GM18870 (cell line): Measurements from ENCODE around the gene CDCA7.
"Not testable (repeated sequence)": the region's sequence is repeated elsewhere in the genome, so short reads cannot be mapped to it uniquely, and the experiment has no call there.

Experiments used
- ATAC-seq: cut with Tn5 transposase; IDR thresholded peaks from one replicate; pipeline ENCODE4 v1.9.1; 2021; ENCODE audit warnings: moderate library complexity; ENCODE audit not compliant: unreplicated experiment

The CDCA7 gene

GRCh38 chr2:173401716-173402326 lies 47.1 kb downstream of the CDCA7 start:
- ATAC-seq = no peak

- no peak for ATAC-seq
These were observed 47.8 kb downstream of the CDCA7 start for GRCh38 chr2:173402405-173402974.

GRCh38 chr2:173404841-173405750 lies 50.4 kb downstream of the CDCA7 start:
- ATAC-seq = no peak

DNA sequence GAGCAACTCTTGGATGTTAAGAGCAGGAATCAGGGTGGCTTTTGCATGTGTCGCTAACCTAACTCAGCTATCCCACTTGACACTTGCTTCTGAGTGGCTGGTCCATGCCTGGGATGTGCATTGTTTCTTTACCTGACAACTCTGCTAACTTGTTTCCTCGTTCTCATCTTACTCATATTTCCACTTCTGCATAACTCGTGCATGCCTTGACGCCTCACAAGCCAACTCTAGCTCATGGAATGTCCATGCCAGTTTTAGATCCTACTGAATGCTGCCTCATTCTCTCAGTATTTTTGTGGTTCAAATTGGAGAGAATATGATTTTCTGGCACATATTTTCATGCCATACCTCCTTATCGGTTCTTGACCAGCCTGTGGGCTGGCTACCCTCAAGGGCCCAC lies 52.5 kb downstream of the CDCA7 start:
- ATAC-seq = no peak

- no peak for ATAC-seq
These were observed 53.0 kb downstream of the CDCA7 start for GRCh38 chr2:173407646-173408045.

DNA sequence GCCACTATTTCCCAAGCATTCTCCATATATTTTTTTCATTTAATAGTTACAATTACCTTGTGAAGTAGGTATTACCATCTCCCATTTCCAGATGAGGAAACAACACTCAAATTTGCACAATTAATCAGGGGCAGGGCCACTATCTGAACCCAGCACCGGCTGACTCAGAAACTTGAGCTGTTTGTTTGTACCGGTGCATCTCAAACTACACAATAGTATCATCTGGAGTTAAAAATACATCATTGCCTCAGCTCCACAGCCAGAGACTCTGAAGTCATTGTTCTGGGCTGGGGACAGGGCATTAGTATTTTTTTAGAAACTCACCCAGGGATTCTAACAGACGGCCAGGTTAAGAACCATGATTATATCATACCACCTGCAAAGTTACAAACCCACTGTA lies 55.9 kb downstream of the CDCA7 start:
- no peak for ATAC-seq

DNA sequence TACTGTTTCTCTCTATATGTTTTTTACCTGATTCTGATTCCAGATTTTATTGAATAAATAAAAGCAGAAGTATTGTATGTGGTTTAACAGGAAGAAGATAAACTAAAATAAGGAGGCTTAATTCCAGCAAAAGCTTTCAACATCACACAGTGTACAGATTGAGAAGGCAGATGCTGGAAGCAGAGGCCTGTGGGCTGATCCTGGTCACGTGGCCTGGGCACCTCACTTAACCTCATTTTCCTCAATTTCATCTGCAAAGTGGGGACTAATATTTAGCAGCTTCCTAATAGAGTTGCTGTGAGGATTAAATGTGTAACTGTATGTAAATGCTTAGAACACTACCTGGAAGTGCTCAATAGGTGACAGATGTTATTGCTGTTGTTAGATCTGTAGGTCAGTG lies 58.0 kb downstream of the CDCA7 start:
- no peak for ATAC-seq

- ATAC-seq = no peak
These were observed 60.2 kb downstream of the CDCA7 start for GRCh38 chr2:173414823-173415322.

DNA sequence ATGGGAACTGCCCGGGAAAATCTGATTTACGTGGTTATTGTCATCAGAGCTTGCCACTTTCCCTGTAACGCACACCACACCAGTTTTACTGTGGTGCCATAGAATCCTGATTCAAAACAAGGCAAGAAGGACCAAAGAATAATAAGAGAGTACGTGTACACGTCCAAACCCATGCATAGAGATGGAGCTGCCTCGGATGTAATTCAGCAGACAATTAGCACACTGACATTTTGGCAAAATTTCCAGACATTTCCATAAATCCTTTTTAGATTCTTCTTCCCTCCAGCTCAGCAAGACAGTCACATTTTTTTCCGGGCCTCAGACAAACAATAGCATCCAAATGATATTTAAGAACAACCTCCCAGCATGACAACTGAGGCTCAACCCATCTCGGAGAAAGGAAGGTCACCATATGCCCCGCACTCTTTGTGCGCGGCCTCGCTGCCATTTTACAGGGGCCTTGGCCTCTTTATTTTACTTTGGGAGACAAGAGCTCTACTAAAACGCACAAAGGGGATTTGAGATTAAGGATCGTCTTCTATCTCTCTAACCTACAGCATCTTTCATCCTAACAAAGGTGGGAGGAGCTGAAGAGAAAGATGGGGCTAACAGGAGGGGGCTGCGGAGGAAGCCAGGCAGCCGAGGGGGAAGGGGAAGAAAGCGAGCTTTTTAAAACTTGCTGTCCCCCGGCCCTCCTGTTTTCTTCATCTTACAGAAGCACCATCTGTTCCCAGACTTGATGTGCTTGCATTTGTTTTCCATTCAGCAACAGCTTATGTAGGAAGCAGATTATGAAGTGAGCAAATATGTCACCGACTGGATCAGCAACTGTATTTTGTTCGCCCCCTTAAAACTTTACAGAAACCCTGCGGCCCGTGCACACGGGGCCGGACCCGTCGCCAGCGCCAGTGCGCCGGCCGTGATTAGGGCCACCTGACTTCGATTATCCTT lies 61.0 kb downstream of the CDCA7 start:
- no peak for ATAC-seq

- not testable (repeated sequence) for ATAC-seq
These were observed 61.9 kb downstream of the CDCA7 start for GRCh38 chr2:173416415-173417152.

- no peak for ATAC-seq
These were observed 62.7 kb downstream of the CDCA7 start for GRCh38 chr2:173417341-173417740.

- ATAC-seq = no peak
These were observed 63.1 kb downstream of the CDCA7 start for GRCh38 chr2:173417802-173418201.
